HCT116 (cell line): Measurements from ENCODE around the gene ERBIN. TPM values are rescaled to one million over a fixed set of nuclear protein-coding genes. Genes with fewer than 3 reads are reported as not detected.

Experiments used
- ATAC-seq: fragments of 200-7000 bp; cut with Tn5 transposase; 2 replicates; pipeline ENCODE4 v1.9.1; 2020; ENCODE audit warnings: mild to moderate bottlenecking, moderate library complexity
- BruUV-seq: library from RNA; stranded (reverse); fragments of 400-500 nt; replicated peaks from 2 replicates; lab custom pipeline; 2021; lab: Mats Ljungman, UMichigan
- CTCF ChIA-PET: fragments of 300-600 bp; sonication (Branson Sonifier 250); formaldehyde crosslinking; loops from one replicate; lab custom pipeline; 2021; ENCODE audit warnings: antibody characterized with exemption; lab: Charles Lee
- POLR2A ChIA-PET: fragments of 300-600, 350-600 bp; sonication (Branson Sonifier 250); formaldehyde crosslinking; loops from one replicate; lab custom pipeline; 2021; ENCODE audit warnings: antibody characterized with exemption; lab: Charles Lee
- RAD21 ChIA-PET, 2 experiments: fragments of 300-600 bp; sonication (Branson Sonifier 250); formaldehyde crosslinking; loops; one replicate each; lab custom pipeline; 2023; ENCODE audit warnings: low total read pairs in 2 of 2; ENCODE audit not compliant: uncharacterized antibody in 2 of 2, unreplicated experiment in 2 of 2, low non-redundant PET in 1 of 2; lab: Charles Lee
- DNase-seq: peaks from one replicate; pipeline ENCODE4 v3.0.0-alpha.2; 2010; ENCODE audit warnings: low read depth, low spot score
- H2AFZ ChIP-seq: fragments of 200-600 bp; shearing (Covaris generic), sonication (generic); 2 replicates; pipeline ENCODE4 v1.6.1; 2017; ENCODE audit warnings: low read depth, mixed run types, mixed read lengths, antibody characterized with exemption, low read length; ENCODE audit not compliant: poor library complexity, severe bottlenecking
- H3K27ac ChIP-seq: 2 replicates; pipeline ENCODE4 v1.5.1; 2012; ENCODE audit warnings: low read depth, low read length
- H3K27me3 ChIP-seq: fragments of 200-600 bp; sonication (generic); 2 replicates; pipeline ENCODE4 v1.6.1; 2016; ENCODE audit warnings: mixed run types, low read length, mixed read lengths; ENCODE audit not compliant: insufficient read depth
- H3K36me3 ChIP-seq, 2 experiments: fragments of 200-500 bp in 1 of 2; fragments of 200-600 bp in 1 of 2; sonication (Bioruptor generic) in 1 of 2; sonication (generic) in 1 of 2; 2 replicates each; pipeline versions ENCODE4 v1.5.1 to v1.6.1; 2014 to 2016; ENCODE audit warnings: low read length in 2 of 2, inconsistent platforms in 1 of 2, mixed read lengths in 1 of 2, mixed run types in 1 of 2; ENCODE audit not compliant: insufficient read depth in 2 of 2, control insufficient read depth in 1 of 2
- H3K4me1 ChIP-seq, 2 experiments: fragments of 200-600 bp in 1 of 2; sonication (generic) in 1 of 2; 2 replicates each; pipeline versions ENCODE4 v1.5.1 to v1.6.1; 2012 to 2017; ENCODE audit warnings: low read length in 2 of 2, inconsistent platforms in 1 of 2, mild to moderate bottlenecking in 1 of 2, mixed read lengths in 1 of 2, mixed run types in 1 of 2, moderate library complexity in 1 of 2; ENCODE audit not compliant: insufficient read depth in 2 of 2, control insufficient read depth in 1 of 2
- H3K4me2 ChIP-seq: fragments of 200-600 bp; sonication (generic); 2 replicates; pipeline ENCODE4 v1.6.1; 2017; ENCODE audit warnings: mixed run types, low read length, mixed read lengths
- H3K4me3 ChIP-seq, 2 experiments: fragments of 200-600 bp in 1 of 2; sonication (generic) in 1 of 2; replicated peaks in 1 of 2; 2 replicates each; pipeline ENCODE4 v1.5.1; 2011 to 2016; ENCODE audit warnings: low read length in 2 of 2, control low read depth in 1 of 2, low read depth in 1 of 2, mild to moderate bottlenecking in 1 of 2, mixed read lengths in 1 of 2, mixed run types in 1 of 2
- H3K79me2 ChIP-seq: fragments of 200-600 bp; sonication (generic); 2 replicates; pipeline ENCODE4 v1.6.1; 2017; ENCODE audit warnings: mild to moderate bottlenecking, mixed run types, low read length, moderate library complexity, mixed read lengths; ENCODE audit not compliant: insufficient read depth
- H3K9ac ChIP-seq: fragments of 200-600 bp; sonication (generic); 2 replicates; pipeline ENCODE4 v1.6.1; 2016; ENCODE audit warnings: low read length, mixed read lengths
- H3K9me2 ChIP-seq: fragments of 200-600 bp; sonication (generic), shearing (Covaris generic); 2 replicates; pipeline ENCODE4 v1.6.1; 2017; ENCODE audit warnings: mixed run types, mild to moderate bottlenecking, moderate library complexity; ENCODE audit not compliant: insufficient read depth
- H3K9me3 ChIP-seq, 2 experiments: fragments of 200-500 bp in 1 of 2; fragments of 200-600 bp in 1 of 2; sonication (Bioruptor generic) in 1 of 2; sonication (generic) in 1 of 2; 2 replicates each; pipeline ENCODE4 v1.6.1; 2014 to 2017; ENCODE audit warnings: low read length in 2 of 2, mixed read lengths in 2 of 2, inconsistent platforms in 1 of 2, low read depth in 1 of 2, mild to moderate bottlenecking in 1 of 2, mixed run types in 1 of 2, moderate library complexity in 1 of 2; ENCODE audit not compliant: control insufficient read depth in 1 of 2, insufficient read depth in 1 of 2
- H4K20me1 ChIP-seq: fragments of 200-600 bp; sonication (generic), shearing (Covaris generic); 2 replicates; pipeline ENCODE4 v1.6.1; 2017; ENCODE audit warnings: mixed run types, mild to moderate bottlenecking, moderate library complexity; ENCODE audit not compliant: insufficient read depth
- CBX3 ChIP-seq: IDR thresholded peaks from 2 replicates; pipeline ENCODE4 v1.6.1; 2012; ENCODE audit warnings: low read depth
- EGR1 ChIP-seq: IDR thresholded peaks from 2 replicates; pipeline ENCODE4 v1.6.1; 2012; ENCODE audit warnings: low read depth
- ELF1 ChIP-seq: IDR thresholded peaks from 2 replicates; pipeline ENCODE4 v1.6.1; 2012; ENCODE audit warnings: low read depth, borderline replicate concordance
- EZH2 ChIP-seq: fragments of 200-600 bp; sonication (generic); IDR thresholded peaks from 2 replicates; pipeline ENCODE4 v1.6.1; 2017; ENCODE audit warnings: antibody characterized with exemption, mixed run types
- EZH2phosphoT487 ChIP-seq: fragments of 200-600 bp; IDR thresholded peaks from 2 replicates; pipeline ENCODE4 v1.6.1; 2018; ENCODE audit warnings: antibody characterized with exemption, borderline replicate concordance
- FOSL1 ChIP-seq: IDR thresholded peaks from 2 replicates; pipeline ENCODE4 v1.6.1; 2012; ENCODE audit warnings: low read depth
- JUND ChIP-seq: IDR thresholded peaks from 2 replicates; pipeline ENCODE4 v1.6.1; 2012
- POLR2A ChIP-seq: IDR thresholded peaks from 2 replicates; pipeline ENCODE4 v1.7.0; 2011; ENCODE audit warnings: borderline replicate concordance; ENCODE audit not compliant: insufficient read depth, insufficient read length; ENCODE audit errors: extremely low read depth
- RAD21 ChIP-seq: IDR thresholded peaks from 2 replicates; pipeline ENCODE4 v1.6.1; 2012; ENCODE audit warnings: low read depth, mild to moderate bottlenecking
- REST ChIP-seq: IDR thresholded peaks from 2 replicates; pipeline ENCODE4 v1.6.1; 2012; ENCODE audit warnings: low read depth
- SIN3A ChIP-seq: IDR thresholded peaks from 2 replicates; pipeline ENCODE4 v1.6.1; 2012; ENCODE audit warnings: low read depth
- YY1 ChIP-seq: IDR thresholded peaks from 2 replicates; pipeline ENCODE4 v1.6.1; 2011; ENCODE audit warnings: low read length, low read depth, moderate library complexity, mild to moderate bottlenecking; ENCODE audit not compliant: insufficient replicate concordance; ENCODE audit errors: extremely low read depth
- ZNF274 ChIP-seq: fragments of 200-500 bp; sonication (Bioruptor generic); IDR thresholded peaks from 2 replicates; pipeline ENCODE4 v1.6.1; 2014; ENCODE audit warnings: mild to moderate bottlenecking, low read depth, low read length, inconsistent platforms
- intact Hi-C: fragments of 100-400 bp; cut with micrococcal nuclease; formaldehyde crosslinking; loops from 2 replicates; pipeline ENCODE4 v1.10.0; 2022
- total RNA-seq: library from RNA; stranded (reverse); gene quantifications from one replicate; pipeline ENCODE4 v1.2.1, GENCODE V29; 2021; ENCODE audit not compliant: unreplicated experiment
- TF ChIP-seq, protein P1 (sequence below): IDR thresholded peaks from 2 replicates; pipeline ENCODE4 v1.6.1; 2012
- TF ChIP-seq, protein P2 (sequence below): IDR thresholded peaks from 2 replicates; pipeline ENCODE4 v1.6.1; 2011; ENCODE audit warnings: mild to moderate bottlenecking, low read length, moderate library complexity; ENCODE audit not compliant: insufficient replicate concordance; ENCODE audit errors: extremely low read depth
- TF ChIP-seq, protein P3 (sequence below): IDR thresholded peaks from 2 replicates; pipeline ENCODE4 v1.6.1; 2012

The ERBIN gene
- total RNA-seq, 1 experiment from 2014 or later, result 57.4 TPM

DNA sequence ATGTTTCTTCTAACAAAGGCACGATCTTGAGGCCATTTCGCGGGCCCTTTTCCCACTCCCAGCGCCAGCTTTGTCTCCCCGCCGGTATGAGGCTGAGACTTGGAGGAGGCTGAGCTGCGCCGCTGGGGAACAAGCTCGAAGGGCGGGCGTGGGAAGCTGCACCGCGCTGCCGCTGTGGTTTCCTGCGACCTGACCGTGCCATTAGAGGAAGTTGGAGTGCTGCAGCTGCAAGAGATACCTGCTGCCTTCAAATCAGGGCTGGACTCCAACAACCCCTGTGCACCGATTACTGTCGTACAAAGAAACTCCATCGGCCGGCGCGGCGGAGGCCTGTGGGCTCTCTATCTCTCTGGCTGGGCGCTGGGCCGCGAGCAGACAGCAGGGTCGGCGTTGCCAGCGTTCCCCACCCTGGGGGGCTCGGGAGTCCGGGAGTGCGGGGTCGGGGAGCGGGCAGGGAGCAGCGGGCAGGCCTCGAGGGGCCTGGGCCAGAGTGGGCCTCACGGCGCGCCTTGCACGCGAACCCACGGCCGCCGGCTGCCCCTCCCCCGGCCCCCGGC is 1.3 kb upstream of the ERBIN start:
- H3K79me2 ChIP-seq, result peaks cover 39% of the 10 kb centered on the region
- no peak overlapping the region for H2AFZ ChIP-seq
- no peak for TF ChIP-seq RAD21
- no peak for TF ChIP-seq JUND
- no peak for TF ChIP-seq SIN3A
- TF ChIP-seq EZH2, result no peak
- TF ChIP-seq ELF1, result no peak
- no peak for TF ChIP-seq POLR2A
- TF ChIP-seq, protein P1, sequence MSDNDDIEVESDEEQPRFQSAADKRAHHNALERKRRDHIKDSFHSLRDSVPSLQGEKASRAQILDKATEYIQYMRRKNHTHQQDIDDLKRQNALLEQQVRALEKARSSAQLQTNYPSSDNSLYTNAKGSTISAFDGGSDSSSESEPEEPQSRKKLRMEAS, result no peak
- no peak for TF ChIP-seq EGR1
- no peak for TF ChIP-seq FOSL1
- TF ChIP-seq REST, result no peak
- no peak for TF ChIP-seq YY1
- no peak for TF ChIP-seq CBX3
- TF ChIP-seq, protein P2, sequence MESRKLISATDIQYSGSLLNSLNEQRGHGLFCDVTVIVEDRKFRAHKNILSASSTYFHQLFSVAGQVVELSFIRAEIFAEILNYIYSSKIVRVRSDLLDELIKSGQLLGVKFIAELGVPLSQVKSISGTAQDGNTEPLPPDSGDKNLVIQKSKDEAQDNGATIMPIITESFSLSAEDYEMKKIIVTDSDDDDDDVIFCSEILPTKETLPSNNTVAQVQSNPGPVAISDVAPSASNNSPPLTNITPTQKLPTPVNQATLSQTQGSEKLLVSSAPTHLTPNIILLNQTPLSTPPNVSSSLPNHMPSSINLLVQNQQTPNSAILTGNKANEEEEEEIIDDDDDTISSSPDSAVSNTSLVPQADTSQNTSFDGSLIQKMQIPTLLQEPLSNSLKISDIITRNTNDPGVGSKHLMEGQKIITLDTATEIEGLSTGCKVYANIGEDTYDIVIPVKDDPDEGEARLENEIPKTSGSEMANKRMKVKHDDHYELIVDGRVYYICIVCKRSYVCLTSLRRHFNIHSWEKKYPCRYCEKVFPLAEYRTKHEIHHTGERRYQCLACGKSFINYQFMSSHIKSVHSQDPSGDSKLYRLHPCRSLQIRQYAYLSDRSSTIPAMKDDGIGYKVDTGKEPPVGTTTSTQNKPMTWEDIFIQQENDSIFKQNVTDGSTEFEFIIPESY, result no peak
- no peak for TF ChIP-seq EZH2phosphoT487
- TF ChIP-seq, protein P3, sequence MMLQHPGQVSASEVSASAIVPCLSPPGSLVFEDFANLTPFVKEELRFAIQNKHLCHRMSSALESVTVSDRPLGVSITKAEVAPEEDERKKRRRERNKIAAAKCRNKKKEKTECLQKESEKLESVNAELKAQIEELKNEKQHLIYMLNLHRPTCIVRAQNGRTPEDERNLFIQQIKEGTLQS, result no peak
- no peak for TF ChIP-seq ZNF274
- peak overlapping the region; percentile 83 for H3K4me2 ChIP-seq
- POLR2A ChIA-PET, result no interaction called here
- H3K9ac ChIP-seq, result peak overlapping the region; percentile 87
- H3K9me2 ChIP-seq, result no peaks in the 10 kb centered on the region
- peak; percentile 24 for ATAC-seq
- BruUV-seq, result no TSS peak
- peaks cover 6% of the 10 kb centered on the region; the same call in 1 of the 2 replicates for H4K20me1 ChIP-seq
- H3K27me3 ChIP-seq, result no peaks in the 10 kb centered on the region
- intact Hi-C loops, result loop anchor here (5.0 kb wide), 2 partner anchors 183 to 203 kb away; partner anchors contain the start of genes NLN and SGTB
- H3K36me3 ChIP-seq, result no peaks in the 10 kb centered on the region
- DNase-seq, result no peak
- H3K27ac ChIP-seq, result peak overlapping the region; percentile 64
- CTCF ChIA-PET, result interaction anchor here (1.7 kb wide), 1 partner anchor 113 kb away, joined by 3 read pairs; no protein-coding TSS in a partner anchor
- peak overlapping the region; percentile 43 to 90 for H3K4me3 ChIP-seq
- H3K9me3 ChIP-seq, result no peaks in the 10 kb centered on the region
- H3K4me1 ChIP-seq, result peaks cover 17 to 54% of the 10 kb centered on the region in 2 experiments
- RAD21 ChIA-PET, result no interaction called here
